ENCODE measurements around the gene CRTC3.
"Not testable (repeated sequence)": the region's sequence is repeated elsewhere in the genome, so short reads cannot be mapped to it uniquely, and the experiment has no call there.

The CRTC3 gene

DNA sequence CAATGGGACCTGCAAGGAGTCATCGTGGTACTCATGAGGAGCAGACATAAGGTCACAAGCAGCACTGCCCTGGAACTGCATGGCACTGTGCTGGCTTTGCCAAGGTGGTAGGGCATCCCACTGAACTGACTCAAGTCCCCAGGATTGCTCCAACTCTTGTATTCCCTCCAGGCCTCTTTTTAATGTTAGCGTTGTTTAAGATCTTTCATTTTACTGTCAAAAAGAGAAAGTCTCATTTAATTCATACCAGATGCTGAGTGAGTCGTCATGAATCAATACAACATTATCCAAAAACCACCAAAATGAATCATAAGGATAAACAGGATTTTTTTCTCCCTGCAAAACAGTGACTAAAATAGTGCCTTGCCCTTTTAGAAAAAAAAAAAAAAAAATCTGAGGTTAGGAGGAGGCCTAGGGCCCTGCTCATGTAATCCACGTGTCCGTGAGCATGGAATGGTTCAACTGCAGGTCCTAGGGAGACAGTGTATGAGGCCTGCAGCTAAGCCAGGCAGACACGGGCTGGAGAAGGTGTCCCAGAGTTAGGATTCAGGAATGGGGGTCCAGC lies 150.7 kb downstream of the CRTC3 start:
- peak; percentile 97 for DNase-seq

GRCh38 chr15:90681056-90681455 lies 151.3 kb downstream of the CRTC3 start:
- no peak for DNase-seq

DNA sequence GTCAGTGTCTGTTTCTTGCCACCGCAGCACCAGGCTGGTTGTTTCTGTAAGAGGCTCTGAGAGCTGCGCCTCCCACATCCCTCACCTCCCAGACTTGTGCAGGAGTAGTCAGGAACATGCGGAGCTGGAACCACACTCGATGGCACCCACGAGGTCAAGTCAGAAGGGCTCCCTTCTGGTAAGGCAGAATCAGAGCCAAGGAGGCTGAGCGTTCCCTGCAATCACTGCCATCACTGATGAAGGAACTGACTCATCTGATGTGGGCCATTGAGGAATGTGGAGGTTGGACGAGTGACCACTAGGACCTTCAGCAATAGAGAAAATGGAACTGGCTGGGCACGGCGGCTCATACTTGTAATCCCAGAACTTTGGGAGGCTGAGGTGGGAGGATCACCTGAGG lies 151.8 kb downstream of the CRTC3 start:
- DNase-seq: peak; percentile 72

DNA sequence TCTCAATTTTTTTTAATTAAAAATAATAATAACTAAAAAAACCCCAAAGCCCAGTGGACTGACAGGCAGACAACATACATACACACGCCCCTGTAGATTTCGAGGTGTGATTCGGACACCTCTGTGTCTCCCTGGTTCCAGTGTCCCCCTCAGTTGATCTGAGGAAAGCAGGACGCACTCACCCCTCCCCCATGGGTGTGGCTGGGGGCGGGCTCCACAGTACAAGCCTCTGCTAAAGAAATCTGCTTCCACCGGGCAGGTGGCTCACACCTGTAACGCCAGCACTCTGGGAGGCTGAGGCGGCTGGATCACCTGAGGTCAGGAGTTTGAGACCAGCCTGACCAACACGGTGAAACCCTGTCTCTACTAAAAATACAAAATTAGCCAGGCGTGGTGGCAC lies 153.6 kb downstream of the CRTC3 start:
- DNase-seq: no peak

DNA sequence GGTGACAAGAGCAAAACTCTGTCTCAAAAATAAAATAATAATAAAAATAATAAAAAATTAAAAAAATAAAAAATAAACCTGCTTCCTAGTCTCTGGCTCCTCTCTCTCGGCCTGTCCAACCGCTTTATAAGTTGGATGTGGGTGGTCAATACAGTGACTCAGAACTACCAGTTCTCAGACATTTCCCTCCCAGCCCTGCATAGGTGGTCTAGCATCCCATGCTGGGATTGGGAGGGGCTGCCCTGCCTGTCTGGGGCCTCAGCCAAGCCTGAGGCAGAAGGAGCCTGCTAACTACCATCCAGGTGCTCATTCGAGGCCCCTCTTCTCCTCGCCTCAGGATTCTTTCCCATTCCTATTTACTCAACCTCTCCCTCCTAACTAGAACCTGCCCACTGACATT lies 154.2 kb downstream of the CRTC3 start:
- DNase-seq: no peak

DNA sequence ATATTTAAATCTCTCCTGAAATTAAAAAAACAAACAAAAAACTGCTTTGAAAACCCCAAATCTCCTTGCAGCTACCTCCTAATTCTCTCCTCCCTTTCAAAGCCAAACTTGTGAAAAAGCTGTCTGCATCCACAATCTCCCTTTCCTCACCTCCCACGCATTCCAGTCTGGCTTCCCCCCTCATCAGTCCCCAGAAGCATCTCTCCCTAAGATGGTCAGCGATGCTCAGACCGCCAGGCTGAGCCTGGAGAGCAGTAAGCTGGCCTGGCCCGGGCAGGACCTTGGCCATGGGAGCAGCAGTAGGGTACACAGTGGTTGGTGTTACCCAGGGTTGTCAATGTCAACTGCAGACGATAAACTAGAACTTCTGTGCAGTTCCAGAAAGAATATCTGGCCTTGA lies 154.6 kb downstream of the CRTC3 start:
- no peak for DNase-seq

GRCh38 chr15:90685591-90686434 lies 156.1 kb downstream of the CRTC3 start:
- no peak for DNase-seq

DNA sequence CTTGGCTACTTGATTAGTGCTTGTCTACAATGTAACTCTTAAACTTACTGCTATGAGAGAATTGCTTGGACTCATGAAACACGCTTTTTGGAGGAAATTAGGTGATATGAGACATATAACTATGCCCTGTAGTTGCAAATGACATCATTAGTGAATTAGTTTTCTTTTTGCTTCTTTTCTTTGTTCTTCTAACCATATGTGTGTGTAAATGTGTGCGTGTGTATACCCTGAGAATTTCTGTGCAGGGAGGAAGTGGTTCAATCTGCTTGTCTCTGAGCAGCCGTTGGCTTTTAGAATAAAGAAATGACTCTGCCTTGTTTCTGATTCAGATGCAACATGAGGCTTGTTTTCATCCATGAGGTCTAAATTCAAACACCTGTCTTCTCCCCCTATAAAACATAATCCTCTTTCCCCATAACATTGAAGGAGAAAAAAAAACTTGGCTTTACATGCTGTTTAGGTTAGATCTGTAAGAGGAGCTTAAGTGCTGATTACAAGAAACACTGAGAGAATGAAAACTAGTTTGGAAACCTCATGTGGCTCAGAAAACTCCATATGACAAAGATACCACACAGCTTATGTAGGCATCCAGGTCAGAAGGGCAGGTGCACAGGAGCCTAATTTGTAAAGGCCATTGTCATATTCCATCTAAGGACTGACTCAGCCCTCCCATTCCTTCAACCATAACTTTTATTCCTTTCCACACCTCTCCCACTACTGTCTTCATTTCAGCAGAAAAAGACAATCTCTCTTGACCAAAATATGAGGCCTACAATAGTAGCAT lies 156.9 kb downstream of the CRTC3 start:
- DNase-seq: no peak

DNA sequence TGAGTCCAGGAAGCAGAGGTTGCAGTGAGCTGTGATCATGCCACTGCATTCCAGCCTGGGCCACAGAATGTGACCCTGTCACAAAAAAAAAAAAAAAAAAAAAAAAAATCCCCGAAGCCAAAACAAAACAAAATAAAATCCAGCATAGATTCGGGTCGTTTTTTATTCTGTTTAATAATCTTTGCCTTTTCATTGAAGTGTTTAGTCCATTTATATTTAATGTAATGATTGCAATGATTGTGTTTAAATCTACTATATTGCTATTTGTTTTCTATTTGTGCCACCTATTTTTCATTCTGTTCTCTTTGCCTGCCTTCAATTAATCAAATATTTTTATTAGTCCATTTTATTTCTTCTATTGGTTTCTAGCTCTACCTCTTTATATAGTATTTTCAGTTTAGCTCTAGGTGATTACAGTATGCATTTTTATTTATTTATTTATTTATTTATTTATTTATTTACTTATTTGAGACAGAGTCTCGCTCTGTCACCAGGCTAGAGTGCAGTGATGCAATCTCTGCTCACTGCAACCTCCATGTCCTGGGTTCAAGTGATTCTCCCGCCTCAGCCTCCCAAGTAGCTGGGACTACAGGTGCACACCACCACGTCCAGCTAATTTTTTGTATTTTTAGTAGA lies 159.7 kb downstream of the CRTC3 start:
- not testable (repeated sequence) for DNase-seq

DNA sequence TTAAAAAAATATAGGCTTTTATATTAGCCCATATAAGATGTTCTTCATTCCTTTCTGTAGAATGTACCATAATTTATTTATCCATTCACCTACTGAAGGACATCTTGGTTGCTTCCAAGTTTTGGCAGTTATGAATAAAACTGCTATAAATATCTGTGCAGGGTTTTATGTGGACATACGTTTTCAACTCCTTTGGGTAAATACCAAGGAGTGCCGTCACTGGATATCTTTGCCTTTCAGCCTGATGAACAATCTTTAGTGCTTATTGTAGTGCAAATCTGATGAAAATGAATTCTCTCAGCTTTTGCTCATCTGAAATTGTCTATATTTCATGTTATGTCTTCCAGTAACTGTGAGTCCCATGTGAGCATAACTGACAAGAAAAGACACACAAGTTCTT lies 160.9 kb downstream of the CRTC3 start:
- DNase-seq: peak; percentile 14

DNA sequence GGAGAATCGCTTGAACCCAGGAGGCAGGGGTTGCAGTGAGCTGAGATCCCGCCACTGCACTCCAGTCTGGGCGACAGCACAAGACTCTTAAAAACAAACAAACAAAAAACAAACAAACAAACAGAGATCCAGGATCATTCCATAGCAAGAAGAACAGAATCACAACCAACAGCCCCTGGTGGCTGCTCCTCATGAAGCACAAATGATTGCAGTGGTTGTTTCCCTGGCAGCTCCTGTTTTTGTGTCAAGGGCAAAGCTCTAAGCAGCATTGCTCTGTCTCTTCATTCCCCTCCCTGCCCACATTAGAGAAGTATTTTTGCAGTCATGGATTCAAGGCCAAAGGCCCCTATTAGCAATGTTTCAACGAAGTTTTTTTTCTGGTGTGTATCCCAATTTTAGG lies 161.6 kb downstream of the CRTC3 start:
- no peak for DNase-seq

GRCh38 chr15:90691982-90692773 lies 162.5 kb downstream of the CRTC3 start:
- DNase-seq: no peak
